ENCODE measurements around the gene PHLDB3. TPM values are rescaled to one million over a fixed set of nuclear protein-coding genes. Genes with fewer than 3 reads are reported as not detected.
"Not testable (repeated sequence)": the region's sequence is repeated elsewhere in the genome, so short reads cannot be mapped to it uniquely, and the experiment has no call there.

PHLDB3 gene
- total RNA-seq, 4 donors from 2014 or later = 10.3 to 16.2 (median 12.6) TPM

GRCh38 chr19:43439709-43440063 lies 64.9 kb downstream of the PHLDB3 start:
- no peak for DNase-seq (ENCODE audit: extremely low spot score)
- Histone ChIP-seq H3K27me3 (peaks cover 0 to 6% (median 0%) of the 10 kb centered on the region in 4 donors), H3K4me1 (peaks cover 0 to 15% (median 9%) of the 10 kb centered on the region in 4 donors), H3K9me3 (no peaks in the 10 kb centered on the region), H3K36me3 (no peaks in the 10 kb centered on the region), H3K27ac (replicated peaks in 1 of 4) (no peak overlapping the region), H3K4me3 (no peak overlapping the region)
- TF ChIP-seq POLR2A (IDR thresholded peaks at IDR 0.05; ENCODE audit: low read depth) (no peak), CTCF (IDR thresholded peaks at IDR 0.05) (no peak), POLR2AphosphoS5 (IDR thresholded peaks at IDR 0.05) (no peak), EP300 (IDR thresholded peaks at IDR 0.05) (no peak)
- intact Hi-C loops (cut with DNase I) = no loop called here

- no peak for TF ChIP-seq EP300 (IDR thresholded peaks at IDR 0.05)
- no peak for TF ChIP-seq CTCF (IDR thresholded peaks at IDR 0.05)
- no peak for TF ChIP-seq POLR2A (IDR thresholded peaks at IDR 0.05; ENCODE audit: low read depth)
- no peak for TF ChIP-seq POLR2AphosphoS5 (IDR thresholded peaks at IDR 0.05)
- intact Hi-C loops (cut with DNase I) = no loop called here
- no peak overlapping the region for H3K4me3 ChIP-seq
- no peaks in the 10 kb centered on the region for H3K9me3 ChIP-seq
- peak overlapping the region in 2 of 4 donors; percentile 14 to 37 for H3K27ac ChIP-seq (replicated peaks in 1 of 4)
- WGBS = 15% methylated on average over 12 of the region's 14 CpGs
- H3K36me3 ChIP-seq = no peaks in the 10 kb centered on the region
- no peak for DNase-seq (ENCODE audit: extremely low spot score)
- H3K27me3 ChIP-seq = peaks cover 0 to 6% (median 0%) of the 10 kb centered on the region in 4 donors
- H3K4me1 ChIP-seq = peaks cover 0 to 15% (median 9%) of the 10 kb centered on the region in 4 donors
These were observed 65.4 kb downstream of the PHLDB3 start for GRCh38 chr19:43439032-43439708.

- intact Hi-C loops (cut with DNase I) = no loop called here
- H3K9me3 ChIP-seq = no peaks in the 10 kb centered on the region
- TF ChIP-seq POLR2AphosphoS5 (IDR thresholded peaks at IDR 0.05) = peak; percentile 62 to 87
- no peak for TF ChIP-seq POLR2A (IDR thresholded peaks at IDR 0.05; ENCODE audit: low read depth)
- H3K4me1 ChIP-seq = peaks cover 0 to 15% (median 9%) of the 10 kb centered on the region in 4 donors
- peak overlapping the region in 2 of 4 donors; percentile 14 to 37 for H3K27ac ChIP-seq (replicated peaks in 1 of 4)
- peak; percentile 95 for DNase-seq (ENCODE audit: extremely low spot score)
- WGBS = 26% methylated on average over 9 of the region's 9 CpGs
- peaks cover 0 to 6% (median 0%) of the 10 kb centered on the region in 4 donors for H3K27me3 ChIP-seq
- H3K36me3 ChIP-seq = no peaks in the 10 kb centered on the region
- no peak overlapping the region for H3K4me3 ChIP-seq
These were observed 66.1 kb downstream of the PHLDB3 start for GRCh38 chr19:43438291-43439031.

- Histone ChIP-seq H3K36me3 (no peaks in the 10 kb centered on the region), H3K27me3 (peaks cover 0 to 6% (median 0%) of the 10 kb centered on the region in 4 donors), H3K4me1 (peaks cover 0 to 15% (median 9%) of the 10 kb centered on the region in 4 donors), H3K4me3 (no peak overlapping the region), H3K9me3 (no peaks in the 10 kb centered on the region), H3K27ac (replicated peaks in 1 of 4) (no peak overlapping the region)
- intact Hi-C loops (cut with DNase I) = no loop called here
- no peak for DNase-seq (ENCODE audit: extremely low spot score)
- WGBS = 93% methylated on average over 6 of the region's 6 CpGs
- no peak for TF ChIP-seq EP300 (IDR thresholded peaks at IDR 0.05)
- no peak for TF ChIP-seq CTCF (IDR thresholded peaks at IDR 0.05)
- TF ChIP-seq POLR2A (IDR thresholded peaks at IDR 0.05; ENCODE audit: low read depth) = no peak
- no peak for TF ChIP-seq POLR2AphosphoS5 (IDR thresholded peaks at IDR 0.05)
These were observed 66.8 kb downstream of the PHLDB3 start for GRCh38 chr19:43437712-43438111.

- DNase-seq (ENCODE audit: extremely low spot score); H3K36me3 ChIP-seq; H3K27ac ChIP-seq (replicated peaks in 1 of 4); H3K9me3 ChIP-seq; intact Hi-C loops (cut with DNase I); H3K27me3 ChIP-seq; H3K4me3 ChIP-seq: not testable (repeated sequence)
- WGBS = 91% methylated on average over 11 of the region's 11 CpGs
- H3K4me1 ChIP-seq = peaks cover 0 to 15% (median 9%) of the 10 kb centered on the region in 4 donors
These were observed 67.3 kb downstream of the PHLDB3 start for GRCh38 chr19:43437284-43437683.
